Endothelial cell of umbilical vein (primary cell): ENCODE data around the gene RPS24. TPM values are rescaled to one million over a fixed set of nuclear protein-coding genes. Genes with fewer than 3 reads are reported as not detected.

Experiments used
- BruUV-seq: library from RNA; stranded (reverse); fragments of 400-500 nt; replicated peaks from 2 replicates; lab custom pipeline; 2021; lab: Mats Ljungman, UMichigan
- CTCF ChIA-PET: fragments of 300-600, 350-600 bp; sonication (Branson Sonifier 250); formaldehyde crosslinking; loops from one replicate; lab custom pipeline; 2021; ENCODE audit warnings: antibody characterized with exemption, inconsistent platforms; lab: Charles Lee
- POLR2A ChIA-PET: fragments of 300-600, 350-600 bp; sonication (Branson Sonifier 250); formaldehyde crosslinking; loops from one replicate; lab custom pipeline; 2021; ENCODE audit warnings: antibody characterized with exemption, inconsistent platforms; lab: Charles Lee
- DNase-seq: peaks from one replicate; pipeline ENCODE4 v3.0.0-alpha.2; 2011; ENCODE audit warnings: low read depth, low spot score
- FAIRE-seq: peaks from 2 replicates; lab custom pipeline; 2011; peaks lifted over from hg19 to GRCh38; lab: Jason Lieb, UNC
- H2AFZ ChIP-seq: 2 replicates; pipeline ENCODE4 v1.6.0; 2012; ENCODE audit warnings: low read depth, low read length, control low read depth, inconsistent platforms
- H3K27ac ChIP-seq: 2 replicates; pipeline ENCODE4 v1.5.1; 2011; ENCODE audit warnings: low read depth, mild to moderate bottlenecking, control low read depth, low read length, moderate library complexity; ENCODE audit not compliant: insufficient read depth
- H3K27me3 ChIP-seq, 2 experiments: 2 replicates each; pipeline versions ENCODE4 v1.6.0 to v1.6.1; 2011; ENCODE audit warnings: low read length in 2 of 2, mixed read lengths in 1 of 2; ENCODE audit not compliant: control insufficient read depth in 2 of 2, insufficient read depth in 2 of 2
- H3K36me3 ChIP-seq, 2 experiments: 2 replicates in 1 of 2; 3 replicates in 1 of 2; pipeline ENCODE4 v1.5.1; 2011; ENCODE audit warnings: low read length in 2 of 2, mild to moderate bottlenecking in 1 of 2, moderate library complexity in 1 of 2; ENCODE audit not compliant: control insufficient read depth in 2 of 2, insufficient read depth in 2 of 2; ENCODE audit errors: extremely low read depth in 1 of 2
- H3K4me1 ChIP-seq: 3 replicates; pipeline ENCODE4 v1.5.1; 2011; ENCODE audit warnings: mild to moderate bottlenecking, low read length; ENCODE audit not compliant: control insufficient read depth, insufficient read depth; ENCODE audit errors: extremely low read depth
- H3K4me2 ChIP-seq: 2 replicates; pipeline ENCODE4 v1.6.1; 2011; ENCODE audit warnings: low read length, control low read depth, mixed read lengths; ENCODE audit not compliant: insufficient read depth
- H3K4me3 ChIP-seq, 3 experiments: fragments of 200-600 bp in 1 of 3; sonication (generic), shearing (Covaris generic) in 1 of 3; replicated peaks in 1 of 3; 2 replicates each; pipeline ENCODE4 v1.5.1; 2011 to 2016; ENCODE audit warnings: control low read depth in 3 of 3, low read length in 3 of 3, mild to moderate bottlenecking in 2 of 3, inconsistent platforms in 1 of 3, low read depth in 1 of 3, moderate library complexity in 1 of 3; ENCODE audit not compliant: insufficient read depth in 1 of 3
- H3K79me2 ChIP-seq: 2 replicates; pipeline ENCODE4 v1.6.0; 2012; ENCODE audit warnings: low read length, inconsistent platforms; ENCODE audit not compliant: control insufficient read depth, insufficient read depth
- H3K9ac ChIP-seq: replicated peaks from 2 replicates; pipeline ENCODE3; 2011; ENCODE audit warnings: low read length, control low read depth; ENCODE audit not compliant: insufficient read depth; ENCODE audit errors: extremely low read depth
- H3K9me1 ChIP-seq: replicated peaks from 3 replicates; pipeline ENCODE4 v1.6.0; 2011; ENCODE audit warnings: mild to moderate bottlenecking, low read length; ENCODE audit not compliant: control insufficient read depth, insufficient read depth; ENCODE audit errors: extremely low read depth
- H3K9me3 ChIP-seq: replicated peaks from 2 replicates; pipeline ENCODE4 v1.5.1; 2012; ENCODE audit warnings: low read length, inconsistent platforms; ENCODE audit not compliant: control insufficient read depth, insufficient read depth
- H4K20me1 ChIP-seq: replicated peaks from 2 replicates; pipeline ENCODE3; 2011; ENCODE audit warnings: mild to moderate bottlenecking, low read length; ENCODE audit not compliant: control insufficient read depth, insufficient read depth; ENCODE audit errors: extremely low read depth
- EZH2 ChIP-seq: IDR thresholded peaks from 2 replicates; pipeline ENCODE4 v1.6.1; 2012; ENCODE audit warnings: borderline replicate concordance, low read depth, mild to moderate bottlenecking, moderate library complexity, low read length, inconsistent platforms; ENCODE audit not compliant: severe bottlenecking
- FOS ChIP-seq: IDR thresholded peaks from 2 replicates; pipeline ENCODE4 v1.6.1; 2011; ENCODE audit warnings: mild to moderate bottlenecking, low read length, moderate library complexity, borderline replicate concordance; ENCODE audit not compliant: insufficient read depth
- GATA2 ChIP-seq: IDR thresholded peaks from 2 replicates; pipeline ENCODE4 v1.7.0; 2011; ENCODE audit warnings: low read depth, mild to moderate bottlenecking, moderate library complexity, mixed read lengths, low read length; ENCODE audit not compliant: insufficient read length, insufficient read depth
- JUN ChIP-seq: IDR thresholded peaks from 2 replicates; pipeline ENCODE4 v1.6.1; 2011; ENCODE audit warnings: borderline replicate concordance, low read depth; ENCODE audit not compliant: insufficient read length, insufficient read depth
- MAX ChIP-seq: IDR thresholded peaks from 2 replicates; pipeline ENCODE4 v1.6.1; 2011; ENCODE audit not compliant: insufficient read depth, insufficient read length
- MYC ChIP-seq: IDR thresholded peaks from one replicate; pipeline ENCODE4 v1.6.1; 2011; ENCODE audit warnings: mild to moderate bottlenecking, low read depth, low read length
- POLR2A ChIP-seq: IDR thresholded peaks from 2 replicates; pipeline ENCODE4 v1.6.1; 2012; ENCODE audit warnings: low read depth, mild to moderate bottlenecking, control low read depth, low read length
- POLR2AphosphoS5 ChIP-seq: IDR thresholded peaks from 2 replicates; pipeline ENCODE4 v1.6.1; 2012; ENCODE audit warnings: low read depth, mild to moderate bottlenecking, control low read depth, low read length, moderate library complexity; ENCODE audit not compliant: insufficient read depth
- dilution Hi-C: fragments of 300-500 bp; cut with MboI; formaldehyde crosslinking; loops from one replicate; pipeline ENCODE4 v1.15.0; 2019; ENCODE audit warnings: low sequenced_read_pairs; ENCODE audit not compliant: extremely low pct_ligation_motif_present
- intact Hi-C: fragments of 100-400 bp; cut with micrococcal nuclease; formaldehyde crosslinking; loops from one replicate; pipeline ENCODE4 v1.10.0; 2022
- polyA plus RNA-seq, 4 experiments: library from polyadenylated mRNA; depleted of rRNA in 3 of 4; stranded (reverse) in 3 of 4; unstranded in 1 of 4; fragments of >200 nt; gene quantifications; 2 replicates each; pipeline versions ENCODE4 v1.2.1 to v1.2.3, GENCODE V29; 2011 to 2012; ENCODE audit warnings: missing spikeins in 1 of 4
- total RNA-seq: library from RNA; stranded (reverse); gene quantifications from 2 replicates; pipeline ENCODE4 v1.2.3, GENCODE V29; 2021
- TF ChIP-seq, protein P1 (sequence below), 2 donors: IDR thresholded peaks; 1 replicate in 1 of 2; 2 replicates in 1 of 2; pipeline ENCODE4 v1.5.1; 2011; ENCODE audit warnings: low read length in 2 of 2, mild to moderate bottlenecking in 2 of 2, moderate library complexity in 2 of 2, control low read depth in 1 of 2, inconsistent platforms in 1 of 2, low read depth in 1 of 2; ENCODE audit not compliant: insufficient read depth in 1 of 2; ENCODE audit errors: extremely low read depth in 1 of 2

The RPS24 gene
- total and polyA plus RNA-seq, 2 donors (not counting 3 experiments of a cell fraction or from before 2014, with no cell fraction given): 1,446 to 2,326 TPM

GRCh38 chr10:78070726-78071125 is 37.1 kb downstream of the RPS24 start:
- Histone ChIP-seq H3K4me1 (no peaks in the 10 kb centered on the region), H3K27me3 (no peaks in the 10 kb centered on the region), H3K27ac (no peak overlapping the region), H2AFZ (no peak overlapping the region), H3K4me2 (no peak overlapping the region), H3K9me3 (no peaks in the 10 kb centered on the region), H3K9ac (no peak overlapping the region), H3K36me3 (no peaks in the 10 kb centered on the region), H3K4me3 (no peak overlapping the region), H4K20me1 (no peaks in the 10 kb centered on the region), H3K9me1 (no peaks in the 10 kb centered on the region), H3K79me2 (no peaks in the 10 kb centered on the region)
- intact Hi-C loops: no loop called here
- no peak for TF ChIP-seq JUN
- dilution Hi-C loops: no loop called here
- FAIRE-seq: no peak
- ChIA-PET CTCF (interaction anchor here (0.7 kb wide), 1 partner anchor 23 kb away, joined by 3 read pairs; no protein-coding TSS in a partner anchor), POLR2A (no interaction called here)
- no TSS peak for BruUV-seq
- no peak for DNase-seq

DNA sequence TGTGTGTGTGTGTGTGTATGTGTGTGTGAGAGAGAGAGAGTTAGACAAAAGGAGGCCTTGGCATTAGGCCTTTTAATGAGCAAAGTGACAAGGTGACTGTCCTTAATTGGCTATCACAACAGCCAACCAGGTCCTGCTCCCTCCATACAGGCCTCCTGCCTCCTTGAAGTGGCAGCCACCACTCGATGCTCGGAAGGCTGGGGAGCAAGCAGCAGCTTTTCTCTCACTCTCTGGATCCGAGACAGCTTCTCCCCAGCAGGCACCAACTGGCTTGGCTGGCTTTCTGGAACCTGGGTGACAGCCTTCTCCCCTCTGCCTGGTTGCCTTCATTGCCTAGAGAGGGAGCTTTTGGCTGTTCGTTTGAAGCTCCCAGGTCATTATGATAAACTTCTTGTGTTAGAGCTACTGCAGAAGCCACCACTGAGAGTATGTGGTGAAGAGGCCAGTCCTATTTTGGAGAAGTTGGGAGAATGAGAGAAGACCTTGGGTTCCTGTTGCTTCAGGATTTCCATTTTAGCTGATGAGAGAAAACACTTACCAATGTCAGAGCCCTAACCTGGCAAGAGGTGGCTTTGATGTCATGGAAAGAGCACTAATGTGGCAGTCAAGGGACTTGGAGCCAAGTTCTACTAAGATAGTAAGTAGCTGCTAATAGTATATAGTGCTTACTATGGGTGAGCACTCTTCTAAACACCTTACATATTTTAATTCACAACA is 37.6 kb downstream of the RPS24 start:
- TF ChIP-seq MYC (no peak), GATA2 (no peak), FOS (no peak), POLR2A (no peak), JUN (no peak), MAX (no peak), POLR2AphosphoS5 (no peak), EZH2 (no peak)
- TF ChIP-seq, protein P1, sequence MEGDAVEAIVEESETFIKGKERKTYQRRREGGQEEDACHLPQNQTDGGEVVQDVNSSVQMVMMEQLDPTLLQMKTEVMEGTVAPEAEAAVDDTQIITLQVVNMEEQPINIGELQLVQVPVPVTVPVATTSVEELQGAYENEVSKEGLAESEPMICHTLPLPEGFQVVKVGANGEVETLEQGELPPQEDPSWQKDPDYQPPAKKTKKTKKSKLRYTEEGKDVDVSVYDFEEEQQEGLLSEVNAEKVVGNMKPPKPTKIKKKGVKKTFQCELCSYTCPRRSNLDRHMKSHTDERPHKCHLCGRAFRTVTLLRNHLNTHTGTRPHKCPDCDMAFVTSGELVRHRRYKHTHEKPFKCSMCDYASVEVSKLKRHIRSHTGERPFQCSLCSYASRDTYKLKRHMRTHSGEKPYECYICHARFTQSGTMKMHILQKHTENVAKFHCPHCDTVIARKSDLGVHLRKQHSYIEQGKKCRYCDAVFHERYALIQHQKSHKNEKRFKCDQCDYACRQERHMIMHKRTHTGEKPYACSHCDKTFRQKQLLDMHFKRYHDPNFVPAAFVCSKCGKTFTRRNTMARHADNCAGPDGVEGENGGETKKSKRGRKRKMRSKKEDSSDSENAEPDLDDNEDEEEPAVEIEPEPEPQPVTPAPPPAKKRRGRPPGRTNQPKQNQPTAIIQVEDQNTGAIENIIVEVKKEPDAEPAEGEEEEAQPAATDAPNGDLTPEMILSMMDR (IDR thresholded peaks at IDR 0.05; ENCODE audit: extremely low read depth in 1 of 2, insufficient read depth in 1 of 2, low read depth in 1 of 2, low read length in 2 of 2): no peak
- ChIA-PET CTCF (interaction anchor here (0.7 kb wide), 1 partner anchor 24 kb away, joined by 3 read pairs; no protein-coding TSS in a partner anchor), POLR2A (no interaction called here)

More for the DNA sequence above, 37.6 kb downstream of the RPS24 start:
- H2AFZ ChIP-seq: no peak overlapping the region
- H3K9me3 ChIP-seq: no peaks in the 10 kb centered on the region
- H3K4me3 ChIP-seq: no peak overlapping the region
- no peaks in the 10 kb centered on the region for H3K9me1 ChIP-seq
- H3K4me1 ChIP-seq: no peaks in the 10 kb centered on the region
- H3K79me2 ChIP-seq: no peaks in the 10 kb centered on the region
- no peak for DNase-seq
- no peak for FAIRE-seq
- no peak overlapping the region for H3K27ac ChIP-seq
- BruUV-seq: no TSS peak
- H3K4me2 ChIP-seq: no peak overlapping the region
- no peak overlapping the region for H3K9ac ChIP-seq
- intact Hi-C loops: no loop called here
- no peaks in the 10 kb centered on the region for H3K27me3 ChIP-seq
- H4K20me1 ChIP-seq: no peaks in the 10 kb centered on the region
- dilution Hi-C loops: no loop called here
- H3K36me3 ChIP-seq: no peaks in the 10 kb centered on the region
